GM19099 (cell line): ENCODE results near the gene ANKRD31.

Experiments
- POLR2A ChIP-seq: IDR thresholded peaks from 3 replicates; pipeline ENCODE4 v1.6.1; 2011; ENCODE audit warnings: low read depth; ENCODE audit not compliant: insufficient read length; ENCODE audit errors: extremely low read depth

The ANKRD31 gene

GRCh38 chr5:75108931-75109596 lies 127.6 kb downstream of the ANKRD31 start:
- no peak for TF ChIP-seq POLR2A

DNA sequence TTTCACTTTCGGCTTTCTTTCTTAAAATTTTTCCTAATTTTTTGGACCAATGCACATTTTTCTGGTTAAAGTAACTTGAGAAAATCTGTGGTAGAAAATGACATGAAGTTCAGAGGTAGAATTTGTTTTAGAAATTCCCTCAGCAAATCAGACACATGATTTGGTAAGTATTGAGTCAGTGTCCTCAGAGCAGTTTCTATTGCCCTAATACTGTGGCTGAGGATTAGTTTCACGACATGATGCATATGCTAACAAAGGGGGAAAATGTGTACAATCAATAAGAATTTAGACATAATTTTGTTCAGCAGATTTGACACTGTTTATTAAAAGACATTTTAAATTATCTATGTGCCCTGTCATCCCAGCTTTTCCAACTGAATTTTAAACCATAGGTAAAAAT lies 128.2 kb downstream of the ANKRD31 start:
- TF ChIP-seq POLR2A = no peak

DNA sequence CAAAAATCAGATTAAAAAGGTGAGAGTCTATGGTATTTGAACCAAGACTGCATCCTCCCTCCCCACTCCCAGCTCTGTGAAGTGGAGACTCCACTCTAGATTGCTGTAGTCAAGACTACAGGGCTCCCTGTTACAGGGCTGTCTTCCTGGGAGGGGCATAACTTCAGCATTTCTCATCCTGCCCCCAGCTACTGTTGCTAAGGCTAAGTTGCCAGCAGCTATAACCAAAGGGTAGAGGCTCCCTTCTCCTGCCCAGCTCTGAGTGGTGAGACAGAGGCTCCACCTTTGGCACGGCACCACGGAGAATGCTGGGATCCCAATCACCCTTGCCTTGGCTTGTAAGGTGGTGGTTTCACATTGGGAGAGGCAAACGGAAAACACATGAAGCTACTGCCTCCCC lies 145.1 kb downstream of the ANKRD31 start:
- no peak for TF ChIP-seq POLR2A

GRCh38 chr5:75089662-75090061 lies 147.0 kb downstream of the ANKRD31 start:
- TF ChIP-seq POLR2A = no peak

GRCh38 chr5:75089137-75089536 lies 147.5 kb downstream of the ANKRD31 start:
- no peak for TF ChIP-seq POLR2A

GRCh38 chr5:75088648-75089047 lies 148.0 kb downstream of the ANKRD31 start:
- no peak for TF ChIP-seq POLR2A

- TF ChIP-seq POLR2A = no peak
Observed at GRCh38 chr5:75081510-75081909, 155.2 kb downstream of the ANKRD31 start.

- TF ChIP-seq POLR2A = no peak
Observed at GRCh38 chr5:75078027-75078426, 158.7 kb downstream of the ANKRD31 start.

- TF ChIP-seq POLR2A = no peak
Observed at GRCh38 chr5:75072061-75072460, 164.6 kb downstream of the ANKRD31 start.

DNA sequence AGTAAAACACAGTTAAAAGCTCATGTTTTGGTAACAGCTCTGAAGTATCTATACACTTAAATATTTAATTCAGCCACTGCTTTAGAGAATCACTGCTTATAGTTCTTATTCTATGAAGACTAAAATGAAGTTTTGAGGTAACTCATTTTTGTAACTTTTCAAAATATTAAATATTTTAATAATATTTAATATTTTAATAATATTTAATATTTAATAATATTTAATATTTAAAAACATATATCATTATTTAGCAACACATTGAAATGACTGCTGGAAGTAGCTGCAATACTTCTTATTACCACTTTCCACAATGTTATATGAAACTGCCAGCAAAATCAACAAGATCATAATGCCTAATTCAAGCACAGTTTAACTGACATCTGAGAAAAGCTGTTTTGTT lies 165.6 kb downstream of the ANKRD31 start:
- no peak for TF ChIP-seq POLR2A

- TF ChIP-seq POLR2A = no peak
Observed at GRCh38 chr5:75067434-75067833, 169.2 kb downstream of the ANKRD31 start.

DNA sequence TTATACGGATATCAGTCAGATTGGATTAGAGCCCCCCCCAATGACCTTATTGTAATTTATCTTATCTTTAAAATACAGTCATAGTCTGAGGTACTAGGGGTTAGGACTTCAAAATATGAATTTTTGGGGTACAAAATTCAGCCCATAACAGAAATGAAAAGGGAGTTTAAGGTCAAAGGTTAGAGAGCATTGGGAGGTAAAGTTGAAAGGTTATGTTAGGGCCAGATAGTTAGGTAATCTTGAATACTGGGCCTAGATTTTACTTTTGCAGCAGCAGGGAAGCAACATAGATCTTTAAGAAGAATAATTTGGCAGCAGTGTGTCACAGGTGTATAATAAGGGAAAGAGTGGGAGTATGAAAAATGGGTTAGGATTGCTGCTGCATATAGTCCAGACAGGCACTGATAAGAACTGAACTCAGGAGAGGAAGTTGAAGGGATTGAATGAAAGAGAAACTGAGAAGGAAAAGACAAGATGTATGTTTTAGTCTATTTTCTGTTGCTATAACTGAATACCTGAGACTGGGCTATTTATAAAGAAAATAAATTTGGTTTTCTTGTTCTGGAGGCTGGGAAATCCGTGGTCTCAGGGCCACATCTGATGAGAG lies 173.7 kb downstream of the ANKRD31 start:
- no peak for TF ChIP-seq POLR2A

GRCh38 chr5:75059912-75060545 lies 176.6 kb downstream of the ANKRD31 start:
- no peak for TF ChIP-seq POLR2A

- no peak for TF ChIP-seq POLR2A
Observed at GRCh38 chr5:75058986-75059535, 177.6 kb downstream of the ANKRD31 start.

DNA sequence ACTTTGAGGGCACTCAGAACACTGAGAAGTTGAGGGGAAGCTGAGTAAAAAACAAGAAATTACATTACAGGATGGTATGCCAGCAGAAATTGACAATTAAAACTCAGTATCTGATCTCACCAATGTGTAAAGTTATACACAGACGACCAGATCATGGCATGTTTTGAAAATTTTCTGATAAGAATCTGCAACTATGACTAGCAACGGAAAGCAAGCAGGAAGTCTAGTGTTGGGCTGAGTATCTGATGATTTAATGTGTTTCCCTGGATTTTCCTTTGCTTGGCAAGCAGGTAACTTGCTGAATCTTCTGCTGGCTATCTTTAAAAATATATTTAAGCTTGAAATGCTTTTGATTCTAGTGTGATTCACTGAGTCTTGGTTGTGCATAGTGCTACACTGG lies 179.1 kb downstream of the ANKRD31 start:
- TF ChIP-seq POLR2A = no peak

DNA sequence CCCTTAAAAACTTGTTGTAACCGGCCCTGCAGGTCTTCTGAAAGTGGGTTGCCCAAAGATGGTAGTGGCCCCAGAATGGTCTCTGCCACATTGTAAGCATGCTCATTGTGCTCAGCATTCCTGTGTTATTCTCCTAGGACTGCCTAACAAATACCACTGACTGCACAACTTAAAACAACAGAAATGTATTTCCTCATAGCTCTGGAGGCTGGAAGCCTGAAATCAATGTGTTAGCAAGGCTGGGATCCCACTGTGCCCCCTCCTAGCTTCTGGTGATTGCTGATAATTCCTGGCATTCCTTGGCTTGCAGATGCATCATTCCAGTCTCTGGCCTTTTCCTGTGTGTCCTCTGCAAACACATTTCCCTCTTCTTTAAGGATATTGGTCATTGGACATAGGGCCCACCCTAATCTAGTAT lies 180.9 kb downstream of the ANKRD31 start:
- TF ChIP-seq POLR2A = no peak

- no peak for TF ChIP-seq POLR2A
Observed at GRCh38 chr5:75054134-75054930, 182.3 kb downstream of the ANKRD31 start.
